ENCODE data around the gene SLC6A15. TPM values are rescaled to one million over a fixed set of nuclear protein-coding genes. Genes with fewer than 3 reads are reported as not detected.

The SLC6A15 gene
- total and polyA plus RNA-seq, 4 donors: not detected

DNA sequence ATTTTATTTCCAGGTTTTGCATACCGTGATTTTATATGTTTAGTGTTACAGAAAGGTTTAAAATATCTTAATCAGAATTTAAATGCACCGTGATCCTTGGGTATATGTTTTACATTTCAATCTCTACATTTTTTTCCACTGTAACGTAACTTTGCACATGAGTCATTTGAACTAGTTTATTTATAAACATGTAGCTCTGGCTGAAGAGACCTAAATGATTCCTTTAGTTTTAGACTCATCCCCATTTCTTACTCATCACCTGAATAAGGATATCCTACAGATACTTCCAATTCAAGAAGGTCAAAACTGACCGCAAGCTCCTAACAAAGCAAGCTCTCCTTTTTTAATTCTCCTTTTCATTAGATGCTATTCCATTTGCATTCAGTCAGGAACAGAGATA, 42.7 kb upstream of the SLC6A15 start:
- Histone ChIP-seq H3K27ac (ENCODE audit: low read depth in 1 of 2, low read length in 2 of 2) (no peak overlapping the region), H3K9me3 (ENCODE audit: control insufficient read depth in 4 of 4, low read length in 3 of 4) (no peaks in the 10 kb centered on the region), H3K36me3 (ENCODE audit: control insufficient read depth in 4 of 4, insufficient read depth in 3 of 4, low read depth in 1 of 4, low read length in 3 of 4) (no peaks in the 10 kb centered on the region), H3K4me1 (ENCODE audit: control insufficient read depth in 4 of 4, insufficient read depth in 4 of 4, low read length in 3 of 4) (no peaks in the 10 kb centered on the region), H3K4me3 (ENCODE audit: low read depth in 1 of 3, low read length in 3 of 3) (no peak overlapping the region), H3K9ac (ENCODE audit: low read depth in 1 of 2, low read length in 2 of 2) (no peak overlapping the region), H3K27me3 (ENCODE audit: control insufficient read depth in 4 of 4, insufficient read depth in 4 of 4, low read length in 3 of 4) (no peaks in the 10 kb centered on the region)
- TF ChIP-seq FOXA1 (IDR thresholded peaks at IDR 0.05) (no peak), RXRA (IDR thresholded peaks at IDR 0.05) (no peak), ATF3 (IDR thresholded peaks at IDR 0.05) (no peak), ZBTB33 (IDR thresholded peaks at IDR 0.05) (no peak), YY1 (IDR thresholded peaks at IDR 0.05) (no peak)
- TF ChIP-seq, protein P1, sequence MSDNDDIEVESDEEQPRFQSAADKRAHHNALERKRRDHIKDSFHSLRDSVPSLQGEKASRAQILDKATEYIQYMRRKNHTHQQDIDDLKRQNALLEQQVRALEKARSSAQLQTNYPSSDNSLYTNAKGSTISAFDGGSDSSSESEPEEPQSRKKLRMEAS (IDR thresholded peaks at IDR 0.05): no peak
- 63% methylated on average over 4 of the region's 4 CpGs for WGBS
- DNase-seq (ENCODE audit: low spot score): no peak

GRCh38 chr12:84954415-84954814, 41.8 kb upstream of the SLC6A15 start:
- no peak overlapping the region for H3K27ac ChIP-seq (ENCODE audit: low read depth in 1 of 2, low read length in 2 of 2)
- 74% methylated on average over 1 of the region's 1 CpG for WGBS
- no peaks in the 10 kb centered on the region for H3K9me3 ChIP-seq (ENCODE audit: control insufficient read depth in 4 of 4, low read length in 3 of 4)
- no peaks in the 10 kb centered on the region for H3K27me3 ChIP-seq (ENCODE audit: control insufficient read depth in 4 of 4, insufficient read depth in 4 of 4, low read length in 3 of 4)
- no peak for DNase-seq (ENCODE audit: low spot score)
- no peak for TF ChIP-seq FOXA1 (IDR thresholded peaks at IDR 0.05)
- no peak for TF ChIP-seq SP1 (IDR thresholded peaks at IDR 0.05)
- no peak for TF ChIP-seq ATF3 (IDR thresholded peaks at IDR 0.05)
- no peak for TF ChIP-seq TAF1 (conservative IDR thresholded peaks at IDR 0.05)
- TF ChIP-seq, protein P1 (IDR thresholded peaks at IDR 0.05): no peak
- no peak for TF ChIP-seq RAD21 (IDR thresholded peaks at IDR 0.05)
- TF ChIP-seq HNF4A (conservative IDR thresholded peaks at IDR 0.05): no peak
- no peak for TF ChIP-seq NR2F2 (IDR thresholded peaks at IDR 0.05)
- TF ChIP-seq HNF4G (IDR thresholded peaks at IDR 0.05): no peak
- TF ChIP-seq, protein P2, sequence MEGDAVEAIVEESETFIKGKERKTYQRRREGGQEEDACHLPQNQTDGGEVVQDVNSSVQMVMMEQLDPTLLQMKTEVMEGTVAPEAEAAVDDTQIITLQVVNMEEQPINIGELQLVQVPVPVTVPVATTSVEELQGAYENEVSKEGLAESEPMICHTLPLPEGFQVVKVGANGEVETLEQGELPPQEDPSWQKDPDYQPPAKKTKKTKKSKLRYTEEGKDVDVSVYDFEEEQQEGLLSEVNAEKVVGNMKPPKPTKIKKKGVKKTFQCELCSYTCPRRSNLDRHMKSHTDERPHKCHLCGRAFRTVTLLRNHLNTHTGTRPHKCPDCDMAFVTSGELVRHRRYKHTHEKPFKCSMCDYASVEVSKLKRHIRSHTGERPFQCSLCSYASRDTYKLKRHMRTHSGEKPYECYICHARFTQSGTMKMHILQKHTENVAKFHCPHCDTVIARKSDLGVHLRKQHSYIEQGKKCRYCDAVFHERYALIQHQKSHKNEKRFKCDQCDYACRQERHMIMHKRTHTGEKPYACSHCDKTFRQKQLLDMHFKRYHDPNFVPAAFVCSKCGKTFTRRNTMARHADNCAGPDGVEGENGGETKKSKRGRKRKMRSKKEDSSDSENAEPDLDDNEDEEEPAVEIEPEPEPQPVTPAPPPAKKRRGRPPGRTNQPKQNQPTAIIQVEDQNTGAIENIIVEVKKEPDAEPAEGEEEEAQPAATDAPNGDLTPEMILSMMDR (IDR thresholded peaks at IDR 0.05; ENCODE audit: low read depth, low read length, missing input control): no peak
- no peak overlapping the region for H3K9ac ChIP-seq (ENCODE audit: low read depth in 1 of 2, low read length in 2 of 2)
- no peaks in the 10 kb centered on the region for H3K36me3 ChIP-seq (ENCODE audit: control insufficient read depth in 4 of 4, insufficient read depth in 3 of 4, low read depth in 1 of 4, low read length in 3 of 4)
- H3K4me3 ChIP-seq (ENCODE audit: low read depth in 1 of 3, low read length in 3 of 3): no peak overlapping the region
- no peaks in the 10 kb centered on the region for H3K4me1 ChIP-seq (ENCODE audit: control insufficient read depth in 4 of 4, insufficient read depth in 4 of 4, low read length in 3 of 4)

- no peak for TF ChIP-seq ATF3 (IDR thresholded peaks at IDR 0.05)
- no peak for TF ChIP-seq RAD21 (IDR thresholded peaks at IDR 0.05)
- TF ChIP-seq SP1 (IDR thresholded peaks at IDR 0.05): no peak
- no peak for TF ChIP-seq FOXA2 (IDR thresholded peaks at IDR 0.05)
- TF ChIP-seq YY1 (IDR thresholded peaks at IDR 0.05): no peak
- TF ChIP-seq GABPA (IDR thresholded peaks at IDR 0.05 in 1 of 2, conservative IDR thresholded peaks at IDR 0.05 in 1 of 2): no peak
- no peak for TF ChIP-seq FOXA1 (IDR thresholded peaks at IDR 0.05)
- TF ChIP-seq HNF4A (conservative IDR thresholded peaks at IDR 0.05): no peak
- TF ChIP-seq TAF1 (conservative IDR thresholded peaks at IDR 0.05): no peak
- TF ChIP-seq EGR1 (IDR thresholded peaks at IDR 0.05; ENCODE audit: low read depth in 2 of 2): no peak
- no peak for DNase-seq (ENCODE audit: low spot score)
- 74% methylated on average over 3 of the region's 3 CpGs for WGBS
Measured at GRCh38 chr12:84950971-84951546, 38.5 kb upstream of the SLC6A15 start.

More at GRCh38 chr12:84950971-84951546, 38.5 kb upstream of the SLC6A15 start:
- H3K9ac ChIP-seq (ENCODE audit: low read depth in 1 of 2, low read length in 2 of 2): no peak overlapping the region
- H3K4me1 ChIP-seq (ENCODE audit: control insufficient read depth in 4 of 4, insufficient read depth in 4 of 4, low read length in 3 of 4): no peaks in the 10 kb centered on the region
- no peak overlapping the region for H3K4me3 ChIP-seq (ENCODE audit: low read depth in 1 of 3, low read length in 3 of 3)
- H3K27me3 ChIP-seq (ENCODE audit: control insufficient read depth in 4 of 4, insufficient read depth in 4 of 4, low read length in 3 of 4): no peaks in the 10 kb centered on the region
- H3K9me3 ChIP-seq (ENCODE audit: control insufficient read depth in 4 of 4, low read length in 3 of 4): no peaks in the 10 kb centered on the region
- H3K27ac ChIP-seq (ENCODE audit: low read depth in 1 of 2, low read length in 2 of 2): no peak overlapping the region
- no peaks in the 10 kb centered on the region for H3K36me3 ChIP-seq (ENCODE audit: control insufficient read depth in 4 of 4, insufficient read depth in 3 of 4, low read depth in 1 of 4, low read length in 3 of 4)

All from liver (tissue), 9 donors.